ENCODE results near the gene TBC1D20.
"Not testable (repeated sequence)": the region's sequence is repeated elsewhere in the genome, so short reads cannot be mapped to it uniquely, and the experiment has no call there.

Gene TBC1D20

GRCh38 chr20:462199-462991 is at the start of gene TBC1D20:
Gene TBC1D20, minus strand, starts transcription at chr20:462533. Its CDS starts 128 bp downstream, at chr20:462405.
- DNase-seq (ENCODE audit: low read depth, low spot score) = peak; percentile 12
- H3K27ac ChIP-seq = peak within 1 kb of the TSS; percentile 76

- DNase-seq (ENCODE audit: low read depth, low spot score); H3K27ac ChIP-seq: not testable (repeated sequence)
Observed at GRCh38 chr20:510328-511057, 48.2 kb upstream of the TBC1D20 start.

- peak overlapping the region; percentile 10 for H3K27ac ChIP-seq
- not testable (repeated sequence) for DNase-seq (ENCODE audit: low read depth, low spot score)
Observed at GRCh38 chr20:508364-508787, 46.0 kb upstream of the TBC1D20 start.

- DNase-seq (ENCODE audit: low read depth, low spot score) = no peak
Observed at GRCh38 chr20:507761-508332, 45.5 kb upstream of the TBC1D20 start.

GRCh38 chr20:507006-507758 is 44.8 kb upstream of the TBC1D20 start:
- DNase-seq (ENCODE audit: low read depth, low spot score) = no peak
- no peak overlapping the region for H3K27ac ChIP-seq

More at GRCh38 chr20:507761-508332, 45.5 kb upstream of the TBC1D20 start:
- peak overlapping the region; percentile 10 for H3K27ac ChIP-seq

GRCh38 chr20:504632-505075 is 42.3 kb upstream of the TBC1D20 start:
- H3K27ac ChIP-seq = peak overlapping the region; percentile 7
- DNase-seq (ENCODE audit: low read depth, low spot score) = no peak

- H3K27ac ChIP-seq = no peak overlapping the region
- DNase-seq (ENCODE audit: low read depth, low spot score) = no peak
Observed at GRCh38 chr20:503048-503737, 40.9 kb upstream of the TBC1D20 start.

GRCh38 chr20:497979-498378 is 35.6 kb upstream of the TBC1D20 start:
- no peak overlapping the region for H3K27ac ChIP-seq
- DNase-seq (ENCODE audit: low read depth, low spot score) = no peak

- DNase-seq (ENCODE audit: low read depth, low spot score) = no peak
- no peak overlapping the region for H3K27ac ChIP-seq
Observed at GRCh38 chr20:496126-496696, 33.9 kb upstream of the TBC1D20 start.

- DNase-seq (ENCODE audit: low read depth, low spot score) = no peak
Observed at GRCh38 chr20:492159-492558, 29.8 kb upstream of the TBC1D20 start.

GRCh38 chr20:487655-488054 is 25.3 kb upstream of the TBC1D20 start:
- no peak overlapping the region for H3K27ac ChIP-seq
- no peak for DNase-seq (ENCODE audit: low read depth, low spot score)

More at GRCh38 chr20:492159-492558, 29.8 kb upstream of the TBC1D20 start:
- H3K27ac ChIP-seq = no peak overlapping the region

- no peak overlapping the region for H3K27ac ChIP-seq
- no peak for DNase-seq (ENCODE audit: low read depth, low spot score)
Observed at GRCh38 chr20:483815-484644, 21.7 kb upstream of the TBC1D20 start.

- no peak for DNase-seq (ENCODE audit: low read depth, low spot score)
- H3K27ac ChIP-seq = no peak overlapping the region
Observed at GRCh38 chr20:481167-481566, 18.8 kb upstream of the TBC1D20 start.

GRCh38 chr20:480044-480443 is 17.7 kb upstream of the TBC1D20 start:
- peak overlapping the region; percentile 24 for H3K27ac ChIP-seq
- no peak for DNase-seq (ENCODE audit: low read depth, low spot score)

GRCh38 chr20:479487-479886 is 17.2 kb upstream of the TBC1D20 start:
- no peak for DNase-seq (ENCODE audit: low read depth, low spot score)
- peak overlapping the region; percentile 24 for H3K27ac ChIP-seq

GRCh38 chr20:478949-479429 is 16.7 kb upstream of the TBC1D20 start:
- no peak for DNase-seq (ENCODE audit: low read depth, low spot score)
- peak overlapping the region; percentile 24 for H3K27ac ChIP-seq

GRCh38 chr20:478010-478948 is 15.9 kb upstream of the TBC1D20 start:
- no peak for DNase-seq (ENCODE audit: low read depth, low spot score)
- peak overlapping the region; percentile 24 for H3K27ac ChIP-seq

Data from epithelial cell of prostate (primary cell).